Suprapubic skin (tissue), 4 donors: ENCODE data around the gene TES. TPM values are rescaled to one million over a fixed set of nuclear protein-coding genes. Genes with fewer than 3 reads are reported as not detected.

ENCODE experiments used
- DNase-seq, 2 donors: peaks; one replicate each; pipeline ENCODE4 v3.0.0-alpha.2; 2019; ENCODE audit warnings: low spot score in 2 of 2
- H3K27ac ChIP-seq: fragments of 200-600 bp; sonication (generic); one replicate; pipeline ENCODE4 v1.5.1; 2019
- H3K27me3 ChIP-seq: fragments of 200-600 bp; sonication (generic); one replicate; pipeline ENCODE4 v1.5.1; 2019
- H3K36me3 ChIP-seq: fragments of 200-600 bp; sonication (generic); one replicate; pipeline ENCODE4 v1.5.1; 2019
- H3K4me1 ChIP-seq: fragments of 200-600 bp; sonication (generic); one replicate; pipeline ENCODE4 v1.5.1; 2019
- H3K4me3 ChIP-seq: fragments of 200-600 bp; sonication (generic); one replicate; pipeline ENCODE4 v1.5.1; 2019; ENCODE audit warnings: mild to moderate bottlenecking
- H3K9me3 ChIP-seq: fragments of 200-600 bp; sonication (generic); one replicate; pipeline ENCODE4 v1.5.1; 2019
- EP300 ChIP-seq: sonication (generic); formaldehyde crosslinking; IDR thresholded peaks from one replicate; pipeline ENCODE4 v1.6.1; 2017; ENCODE audit warnings: antibody characterized with exemption
- POLR2A ChIP-seq, 2 donors: fragments of 450-650 bp; IDR thresholded peaks; one replicate each; pipeline ENCODE4 v1.6.1; 2017; ENCODE audit warnings: antibody characterized with exemption in 2 of 2, mild to moderate bottlenecking in 2 of 2, moderate library complexity in 2 of 2
- POLR2AphosphoS5 ChIP-seq, 3 donors: sonication (generic); formaldehyde crosslinking; IDR thresholded peaks; one replicate each; pipeline ENCODE4 v1.6.1; 2017; ENCODE audit warnings: antibody characterized with exemption in 3 of 3
- WGBS: methylation state at CpG from one replicate; pipeline ENCODE4 v1.1.5; 2018; 5-methylcytosine and 5-hydroxymethylcytosine counted together
- total RNA-seq, 4 donors: library from RNA; depleted of rRNA; stranded (reverse); fragments of >200 nt; gene quantifications; one replicate each; pipeline ENCODE4 v1.1.0, GENCODE V29; 2016
- TF ChIP-seq, protein P1 (sequence below), 2 donors: fragments of 200-600 bp in 1 of 2; fragments of 450-650 bp in 1 of 2; sonication (generic) in 1 of 2; IDR thresholded peaks; one replicate each; pipeline ENCODE4 v1.5.1; 2016 to 2019; ENCODE audit warnings: antibody characterized with exemption in 2 of 2, mild to moderate bottlenecking in 1 of 2, moderate library complexity in 1 of 2

TES gene
- total RNA-seq, 4 donors from 2014 or later, result 44.3 to 66.0 (median 57.5) TPM

- H3K27me3 ChIP-seq, result no peaks in the 10 kb centered on the region
- WGBS, result 82% methylated on average over 5 of the region's 5 CpGs
- no peaks in the 10 kb centered on the region for H3K36me3 ChIP-seq
- H3K4me3 ChIP-seq, result no peak overlapping the region
- DNase-seq, result no peak
- H3K9me3 ChIP-seq, result no peaks in the 10 kb centered on the region
- TF ChIP-seq EP300 (no peak), POLR2AphosphoS5 (IDR thresholded peaks at IDR 0.05) (no peak), POLR2A (IDR thresholded peaks at IDR 0.05) (no peak)
- TF ChIP-seq, protein P1, sequence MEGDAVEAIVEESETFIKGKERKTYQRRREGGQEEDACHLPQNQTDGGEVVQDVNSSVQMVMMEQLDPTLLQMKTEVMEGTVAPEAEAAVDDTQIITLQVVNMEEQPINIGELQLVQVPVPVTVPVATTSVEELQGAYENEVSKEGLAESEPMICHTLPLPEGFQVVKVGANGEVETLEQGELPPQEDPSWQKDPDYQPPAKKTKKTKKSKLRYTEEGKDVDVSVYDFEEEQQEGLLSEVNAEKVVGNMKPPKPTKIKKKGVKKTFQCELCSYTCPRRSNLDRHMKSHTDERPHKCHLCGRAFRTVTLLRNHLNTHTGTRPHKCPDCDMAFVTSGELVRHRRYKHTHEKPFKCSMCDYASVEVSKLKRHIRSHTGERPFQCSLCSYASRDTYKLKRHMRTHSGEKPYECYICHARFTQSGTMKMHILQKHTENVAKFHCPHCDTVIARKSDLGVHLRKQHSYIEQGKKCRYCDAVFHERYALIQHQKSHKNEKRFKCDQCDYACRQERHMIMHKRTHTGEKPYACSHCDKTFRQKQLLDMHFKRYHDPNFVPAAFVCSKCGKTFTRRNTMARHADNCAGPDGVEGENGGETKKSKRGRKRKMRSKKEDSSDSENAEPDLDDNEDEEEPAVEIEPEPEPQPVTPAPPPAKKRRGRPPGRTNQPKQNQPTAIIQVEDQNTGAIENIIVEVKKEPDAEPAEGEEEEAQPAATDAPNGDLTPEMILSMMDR (IDR thresholded peaks at IDR 0.05), result no peak
- H3K4me1 ChIP-seq, result no peaks in the 10 kb centered on the region
- no peak overlapping the region for H3K27ac ChIP-seq
These were observed 11.5 kb upstream of the TES start for GRCh38 chr7:116198748-116199410.

- 74% methylated on average over 1 of the region's 1 CpG for WGBS
- Histone ChIP-seq H3K9me3 (no peaks in the 10 kb centered on the region), H3K4me3 (no peak overlapping the region), H3K27me3 (no peaks in the 10 kb centered on the region), H3K27ac (no peak overlapping the region), H3K4me1 (no peaks in the 10 kb centered on the region), H3K36me3 (no peaks in the 10 kb centered on the region)
- DNase-seq, result no peak
- TF ChIP-seq POLR2A (IDR thresholded peaks at IDR 0.05) (no peak), EP300 (no peak), POLR2AphosphoS5 (IDR thresholded peaks at IDR 0.05) (no peak)
- TF ChIP-seq, protein P1 (IDR thresholded peaks at IDR 0.05), result no peak
These were observed 9.4 kb upstream of the TES start for GRCh38 chr7:116200963-116201362.

- Histone ChIP-seq H3K36me3 (no peaks in the 10 kb centered on the region), H3K4me1 (peaks cover 6% of the 10 kb centered on the region), H3K4me3 (no peak overlapping the region), H3K27ac (no peak overlapping the region), H3K9me3 (no peaks in the 10 kb centered on the region), H3K27me3 (no peaks in the 10 kb centered on the region)
- 74% methylated on average over 1 of the region's 1 CpG for WGBS
- no peak for DNase-seq
- no peak for TF ChIP-seq EP300
- no peak for TF ChIP-seq POLR2A (IDR thresholded peaks at IDR 0.05)
- TF ChIP-seq, protein P1 (IDR thresholded peaks at IDR 0.05), result no peak
- no peak for TF ChIP-seq POLR2AphosphoS5 (IDR thresholded peaks at IDR 0.05)
These were observed 4.2 kb upstream of the TES start for GRCh38 chr7:116206141-116206540.

GRCh38 chr7:116208919-116209318, 1.4 kb upstream of the TES start:
- TF ChIP-seq EP300, result no peak
- no peak for TF ChIP-seq POLR2AphosphoS5 (IDR thresholded peaks at IDR 0.05)
- TF ChIP-seq, protein P1 (IDR thresholded peaks at IDR 0.05), result no peak

GRCh38 chr7:116209561-116210070, 723 bp upstream of the TES start:
- H3K9me3 ChIP-seq, result no peaks in the 10 kb centered on the region
- peaks cover 37% of the 10 kb centered on the region for H3K4me1 ChIP-seq
- no peaks in the 10 kb centered on the region for H3K27me3 ChIP-seq
- WGBS, result 91% methylated on average over 6 of the region's 6 CpGs
- DNase-seq, result no peak
- TF ChIP-seq, protein P1 (IDR thresholded peaks at IDR 0.05), result no peak
- TF ChIP-seq POLR2A (IDR thresholded peaks at IDR 0.05) (no peak), POLR2AphosphoS5 (IDR thresholded peaks at IDR 0.05) (no peak), EP300 (no peak)
- H3K36me3 ChIP-seq, result no peaks in the 10 kb centered on the region
- H3K27ac ChIP-seq, result no peak overlapping the region
- H3K4me3 ChIP-seq, result peak overlapping the region; percentile 78

More at GRCh38 chr7:116208919-116209318, 1.4 kb upstream of the TES start:
- Histone ChIP-seq H3K4me1 (peaks cover 30% of the 10 kb centered on the region), H3K36me3 (no peaks in the 10 kb centered on the region), H3K27me3 (no peaks in the 10 kb centered on the region), H3K4me3 (no peak overlapping the region), H3K27ac (no peak overlapping the region), H3K9me3 (no peaks in the 10 kb centered on the region)
- DNase-seq, result no peak
- WGBS, result 79% methylated on average over 1 of the region's 1 CpG
